Endothelial cell of umbilical vein (primary cell): ENCODE data around the gene ZNF132. TPM values are rescaled to one million over a fixed set of nuclear protein-coding genes. Genes with fewer than 3 reads are reported as not detected.

Source experiments
- BruUV-seq: library from RNA; stranded (reverse); fragments of 400-500 nt; replicated peaks from 2 replicates; lab custom pipeline; 2021; lab: Mats Ljungman, UMichigan
- CTCF ChIA-PET: fragments of 300-600, 350-600 bp; sonication (Branson Sonifier 250); formaldehyde crosslinking; loops from one replicate; lab custom pipeline; 2021; ENCODE audit warnings: antibody characterized with exemption, inconsistent platforms; lab: Charles Lee
- POLR2A ChIA-PET: fragments of 300-600, 350-600 bp; sonication (Branson Sonifier 250); formaldehyde crosslinking; loops from one replicate; lab custom pipeline; 2021; ENCODE audit warnings: antibody characterized with exemption, inconsistent platforms; lab: Charles Lee
- DNase-seq: peaks from one replicate; pipeline ENCODE4 v3.0.0-alpha.2; 2011; ENCODE audit warnings: low read depth, low spot score
- FAIRE-seq: peaks from 2 replicates; lab custom pipeline; 2011; peaks lifted over from hg19 to GRCh38; lab: Jason Lieb, UNC
- H2AFZ ChIP-seq: 2 replicates; pipeline ENCODE4 v1.6.0; 2012; ENCODE audit warnings: low read depth, low read length, control low read depth, inconsistent platforms
- H3K27ac ChIP-seq: 2 replicates; pipeline ENCODE4 v1.5.1; 2011; ENCODE audit warnings: low read depth, mild to moderate bottlenecking, control low read depth, low read length, moderate library complexity; ENCODE audit not compliant: insufficient read depth
- H3K27me3 ChIP-seq, 2 experiments: 2 replicates each; pipeline versions ENCODE4 v1.6.0 to v1.6.1; 2011; ENCODE audit warnings: low read length in 2 of 2, mixed read lengths in 1 of 2; ENCODE audit not compliant: control insufficient read depth in 2 of 2, insufficient read depth in 2 of 2
- H3K36me3 ChIP-seq, 2 experiments: 2 replicates in 1 of 2; 3 replicates in 1 of 2; pipeline ENCODE4 v1.5.1; 2011; ENCODE audit warnings: low read length in 2 of 2, mild to moderate bottlenecking in 1 of 2, moderate library complexity in 1 of 2; ENCODE audit not compliant: control insufficient read depth in 2 of 2, insufficient read depth in 2 of 2; ENCODE audit errors: extremely low read depth in 1 of 2
- H3K4me1 ChIP-seq: 3 replicates; pipeline ENCODE4 v1.5.1; 2011; ENCODE audit warnings: mild to moderate bottlenecking, low read length; ENCODE audit not compliant: control insufficient read depth, insufficient read depth; ENCODE audit errors: extremely low read depth
- H3K4me2 ChIP-seq: 2 replicates; pipeline ENCODE4 v1.6.1; 2011; ENCODE audit warnings: low read length, control low read depth, mixed read lengths; ENCODE audit not compliant: insufficient read depth
- H3K4me3 ChIP-seq, 3 experiments: fragments of 200-600 bp in 1 of 3; sonication (generic), shearing (Covaris generic) in 1 of 3; replicated peaks in 1 of 3; 2 replicates each; pipeline ENCODE4 v1.5.1; 2011 to 2016; ENCODE audit warnings: control low read depth in 3 of 3, low read length in 3 of 3, mild to moderate bottlenecking in 2 of 3, inconsistent platforms in 1 of 3, low read depth in 1 of 3, moderate library complexity in 1 of 3; ENCODE audit not compliant: insufficient read depth in 1 of 3
- H3K79me2 ChIP-seq: 2 replicates; pipeline ENCODE4 v1.6.0; 2012; ENCODE audit warnings: low read length, inconsistent platforms; ENCODE audit not compliant: control insufficient read depth, insufficient read depth
- H3K9ac ChIP-seq: replicated peaks from 2 replicates; pipeline ENCODE3; 2011; ENCODE audit warnings: low read length, control low read depth; ENCODE audit not compliant: insufficient read depth; ENCODE audit errors: extremely low read depth
- H3K9me1 ChIP-seq: replicated peaks from 3 replicates; pipeline ENCODE4 v1.6.0; 2011; ENCODE audit warnings: mild to moderate bottlenecking, low read length; ENCODE audit not compliant: control insufficient read depth, insufficient read depth; ENCODE audit errors: extremely low read depth
- H3K9me3 ChIP-seq: replicated peaks from 2 replicates; pipeline ENCODE4 v1.5.1; 2012; ENCODE audit warnings: low read length, inconsistent platforms; ENCODE audit not compliant: control insufficient read depth, insufficient read depth
- H4K20me1 ChIP-seq: replicated peaks from 2 replicates; pipeline ENCODE3; 2011; ENCODE audit warnings: mild to moderate bottlenecking, low read length; ENCODE audit not compliant: control insufficient read depth, insufficient read depth; ENCODE audit errors: extremely low read depth
- CTCF ChIP-seq, 2 donors: IDR thresholded peaks; 1 replicate in 1 of 2; 2 replicates in 1 of 2; pipeline ENCODE4 v1.5.1; 2011; ENCODE audit warnings: low read length in 2 of 2, mild to moderate bottlenecking in 2 of 2, moderate library complexity in 2 of 2, control low read depth in 1 of 2, inconsistent platforms in 1 of 2, low read depth in 1 of 2; ENCODE audit not compliant: insufficient read depth in 1 of 2; ENCODE audit errors: extremely low read depth in 1 of 2
- EZH2 ChIP-seq: IDR thresholded peaks from 2 replicates; pipeline ENCODE4 v1.6.1; 2012; ENCODE audit warnings: borderline replicate concordance, low read depth, mild to moderate bottlenecking, moderate library complexity, low read length, inconsistent platforms; ENCODE audit not compliant: severe bottlenecking
- FOS ChIP-seq: IDR thresholded peaks from 2 replicates; pipeline ENCODE4 v1.6.1; 2011; ENCODE audit warnings: mild to moderate bottlenecking, low read length, moderate library complexity, borderline replicate concordance; ENCODE audit not compliant: insufficient read depth
- GATA2 ChIP-seq: IDR thresholded peaks from 2 replicates; pipeline ENCODE4 v1.7.0; 2011; ENCODE audit warnings: low read depth, mild to moderate bottlenecking, moderate library complexity, mixed read lengths, low read length; ENCODE audit not compliant: insufficient read length, insufficient read depth
- JUN ChIP-seq: IDR thresholded peaks from 2 replicates; pipeline ENCODE4 v1.6.1; 2011; ENCODE audit warnings: borderline replicate concordance, low read depth; ENCODE audit not compliant: insufficient read length, insufficient read depth
- MAX ChIP-seq: IDR thresholded peaks from 2 replicates; pipeline ENCODE4 v1.6.1; 2011; ENCODE audit not compliant: insufficient read depth, insufficient read length
- POLR2A ChIP-seq: IDR thresholded peaks from 2 replicates; pipeline ENCODE4 v1.6.1; 2012; ENCODE audit warnings: low read depth, mild to moderate bottlenecking, control low read depth, low read length
- POLR2AphosphoS5 ChIP-seq: IDR thresholded peaks from 2 replicates; pipeline ENCODE4 v1.6.1; 2012; ENCODE audit warnings: low read depth, mild to moderate bottlenecking, control low read depth, low read length, moderate library complexity; ENCODE audit not compliant: insufficient read depth
- dilution Hi-C: fragments of 300-500 bp; cut with MboI; formaldehyde crosslinking; loops from one replicate; pipeline ENCODE4 v1.15.0; 2019; ENCODE audit warnings: low sequenced_read_pairs; ENCODE audit not compliant: extremely low pct_ligation_motif_present
- intact Hi-C: fragments of 100-400 bp; cut with micrococcal nuclease; formaldehyde crosslinking; loops from one replicate; pipeline ENCODE4 v1.10.0; 2022
- polyA plus RNA-seq, 4 experiments: library from polyadenylated mRNA; depleted of rRNA in 3 of 4; stranded (reverse) in 3 of 4; unstranded in 1 of 4; fragments of >200 nt; gene quantifications; 2 replicates each; pipeline versions ENCODE4 v1.2.1 to v1.2.3, GENCODE V29; 2011 to 2012; ENCODE audit warnings: missing spikeins in 1 of 4
- total RNA-seq: library from RNA; stranded (reverse); gene quantifications from 2 replicates; pipeline ENCODE4 v1.2.3, GENCODE V29; 2021

ZNF132 gene
- total and polyA plus RNA-seq, 2 donors (not counting 3 experiments of a cell fraction or from before 2014, with no cell fraction given) = 0.54 to 4.2 TPM

GRCh38 chr19:58483776-58484175, 43.8 kb upstream of the ZNF132 start:
- Histone ChIP-seq H3K9me3 (no peaks in the 10 kb centered on the region), H3K9me1 (no peaks in the 10 kb centered on the region), H2AFZ (no peak overlapping the region), H3K4me1 (no peaks in the 10 kb centered on the region), H3K79me2 (no peaks in the 10 kb centered on the region), H3K9ac (no peak overlapping the region), H3K27me3 (no peaks in the 10 kb centered on the region), H3K4me2 (no peak overlapping the region), H4K20me1 (no peaks in the 10 kb centered on the region), H3K27ac (no peak overlapping the region), H3K36me3 (no peaks in the 10 kb centered on the region), H3K4me3 (no peak overlapping the region)
- FAIRE-seq (no peak), DNase-seq (no peak)
- intact Hi-C loops = no loop called here
- ChIA-PET POLR2A (no interaction called here), CTCF (no interaction called here)
- dilution Hi-C loops = no loop called here
- no TSS peak for BruUV-seq
- no peak for TF ChIP-seq POLR2AphosphoS5
- no peak for TF ChIP-seq EZH2
- no peak for TF ChIP-seq GATA2

- POLR2A ChIA-PET = no interaction called here
- CTCF ChIA-PET = interaction anchor here (0.6 kb wide), 1 partner anchor 32 kb away, joined by 3 read pairs; no protein-coding TSS in a partner anchor
- no peak overlapping the region for H3K4me3 ChIP-seq
- H4K20me1 ChIP-seq = no peaks in the 10 kb centered on the region
- FAIRE-seq (no peak), DNase-seq (no peak)
- no peak overlapping the region for H3K9ac ChIP-seq
- H3K4me2 ChIP-seq = no peak overlapping the region
- no peak for TF ChIP-seq EZH2
- no peak for TF ChIP-seq JUN
- no peak for TF ChIP-seq FOS
- no peak for TF ChIP-seq POLR2A
- no peak for TF ChIP-seq MAX
- TF ChIP-seq CTCF (IDR thresholded peaks at IDR 0.05; ENCODE audit: extremely low read depth in 1 of 2, insufficient read depth in 1 of 2, low read depth in 1 of 2, low read length in 2 of 2) = no peak
- H3K27me3 ChIP-seq = no peaks in the 10 kb centered on the region
- no peaks in the 10 kb centered on the region for H3K9me1 ChIP-seq
- BruUV-seq = no TSS peak
- no peaks in the 10 kb centered on the region for H3K4me1 ChIP-seq
- H3K36me3 ChIP-seq = no peaks in the 10 kb centered on the region
- H3K9me3 ChIP-seq = no peaks in the 10 kb centered on the region
- H3K27ac ChIP-seq = no peak overlapping the region
- H2AFZ ChIP-seq = no peak overlapping the region
- no peaks in the 10 kb centered on the region for H3K79me2 ChIP-seq
- intact Hi-C loops (no loop called here), dilution Hi-C loops (no loop called here)
These were observed 42.4 kb upstream of the ZNF132 start for GRCh38 chr19:58482372-58482771.
